BE2C (cell line): ENCODE results near the gene CYP4V2. TPM values are rescaled to one million over a fixed set of nuclear protein-coding genes. Genes with fewer than 3 reads are reported as not detected.

Experiments
- DNase-seq: peaks from one replicate; pipeline ENCODE4 v3.0.0-alpha.2; 2020
- H3K27me3 ChIP-seq: fragments of 250-450 bp; sonication (Bioruptor Pico); 2 replicates; pipeline ENCODE4 v1.5.1; 2020; ENCODE audit warnings: mild to moderate bottlenecking
- H3K36me3 ChIP-seq: fragments of 250-450 bp; sonication (Bioruptor Pico); 2 replicates; pipeline ENCODE4 v1.5.1; 2020; ENCODE audit warnings: mild to moderate bottlenecking
- H3K4me1 ChIP-seq: fragments of 250-450 bp; sonication (Bioruptor Pico); 2 replicates; pipeline ENCODE4 v1.5.1; 2020
- H3K4me3 ChIP-seq: 2 replicates; pipeline ENCODE4 v1.5.1; 2011; ENCODE audit warnings: low read depth, low read length
- H3K9me3 ChIP-seq: fragments of 250-450 bp; sonication (Bioruptor Pico); 2 replicates; pipeline ENCODE4 v1.5.1; 2020
- CTCF ChIP-seq: IDR thresholded peaks from 2 replicates; pipeline ENCODE4 v1.5.1; 2012; ENCODE audit warnings: mild to moderate bottlenecking, low read depth, low read length
- polyA plus RNA-seq: library from polyadenylated mRNA; unstranded; fragments of >200 nt; gene quantifications from one replicate; pipeline ENCODE4 v1.2.1, GENCODE V29; 2012; ENCODE audit warnings: low read depth, missing spikeins; ENCODE audit not compliant: insufficient read length, insufficient read depth

The CYP4V2 gene
- polyA plus RNA-seq, result 1.3 TPM

- Histone ChIP-seq H3K27me3 (peaks cover 48% of the 10 kb centered on the region), H3K36me3 (no peaks in the 10 kb centered on the region), H3K4me1 (no peaks in the 10 kb centered on the region), H3K4me3 (peak within 1 kb of the TSS; percentile 83), H3K9me3 (no peaks in the 10 kb centered on the region)
- peak; percentile 63 for DNase-seq
- no peak; the same call in 1 of the 2 replicates for TF ChIP-seq CTCF
These were observed at the start of gene CYP4V2 for GRCh38 chr4:186191200-186192065. TSS of gene CYP4V2 (plus strand) at chr4:186191567. CDS start at chr4:186191824, 257 bp downstream.

GRCh38 chr4:186144198-186144945, 47.0 kb upstream of the CYP4V2 start:
- Histone ChIP-seq H3K4me3 (peak overlapping the region; percentile 76), H3K9me3 (no peaks in the 10 kb centered on the region), H3K27me3 (no peaks in the 10 kb centered on the region; the same call in 1 of the 2 replicates), H3K4me1 (no peaks in the 10 kb centered on the region), H3K36me3 (no peaks in the 10 kb centered on the region)
- peak; percentile 35 for TF ChIP-seq CTCF
- peak; percentile 83 for DNase-seq

- Histone ChIP-seq H3K9me3 (no peaks in the 10 kb centered on the region), H3K4me3 (peak overlapping the region; percentile 64), H3K36me3 (no peaks in the 10 kb centered on the region), H3K27me3 (no peaks in the 10 kb centered on the region; the same call in 1 of the 2 replicates), H3K4me1 (no peaks in the 10 kb centered on the region)
- TF ChIP-seq CTCF, result no peak
- peak; percentile 80 for DNase-seq
These were observed 46.3 kb upstream of the CYP4V2 start for GRCh38 chr4:186144946-186145569.

GRCh38 chr4:186146458-186146857, 44.9 kb upstream of the CYP4V2 start:
- no peak for DNase-seq
- H3K4me1 ChIP-seq, result no peaks in the 10 kb centered on the region
- TF ChIP-seq CTCF, result no peak
- H3K9me3 ChIP-seq, result no peaks in the 10 kb centered on the region
- H3K27me3 ChIP-seq, result no peaks in the 10 kb centered on the region; the same call in 1 of the 2 replicates
- no peaks in the 10 kb centered on the region for H3K36me3 ChIP-seq
- H3K4me3 ChIP-seq, result no peak overlapping the region

GRCh38 chr4:186148336-186148975, 42.9 kb upstream of the CYP4V2 start:
- Histone ChIP-seq H3K27me3 (no peaks in the 10 kb centered on the region; the same call in 1 of the 2 replicates), H3K4me1 (no peaks in the 10 kb centered on the region), H3K36me3 (no peaks in the 10 kb centered on the region), H3K9me3 (no peaks in the 10 kb centered on the region), H3K4me3 (no peak overlapping the region)
- no peak for DNase-seq
- no peak for TF ChIP-seq CTCF
